DND-41 (cell line): Measurements from ENCODE around the gene STX1A.

Experiments
- CTCF ChIP-seq: IDR thresholded peaks from 2 replicates; pipeline ENCODE4 v1.5.1; 2012; ENCODE audit warnings: borderline replicate concordance, low read length, moderate library complexity, mild to moderate bottlenecking; ENCODE audit not compliant: poor library complexity, severe bottlenecking; ENCODE audit errors: extremely low read depth
- EZH2 ChIP-seq: IDR thresholded peaks from 3 replicates; pipeline ENCODE4 v1.6.1; 2012; ENCODE audit warnings: borderline replicate concordance, low read depth, mild to moderate bottlenecking, moderate library complexity, low read length, inconsistent platforms; ENCODE audit not compliant: severe bottlenecking

- no peak for TF ChIP-seq CTCF
- no peak for TF ChIP-seq EZH2
These were observed 1.5 kb downstream of the STX1A start for GRCh38 chr7:73717991-73718405.
